ENCODE results near the gene PANK1.
A peak's percentile ranks its signal among the peaks of the same experiment; 100 is the strongest.
"Not testable (repeated sequence)": the region's sequence is repeated elsewhere in the genome, so short reads cannot be mapped to it uniquely, and the experiment has no call there.

PANK1 gene

DNA sequence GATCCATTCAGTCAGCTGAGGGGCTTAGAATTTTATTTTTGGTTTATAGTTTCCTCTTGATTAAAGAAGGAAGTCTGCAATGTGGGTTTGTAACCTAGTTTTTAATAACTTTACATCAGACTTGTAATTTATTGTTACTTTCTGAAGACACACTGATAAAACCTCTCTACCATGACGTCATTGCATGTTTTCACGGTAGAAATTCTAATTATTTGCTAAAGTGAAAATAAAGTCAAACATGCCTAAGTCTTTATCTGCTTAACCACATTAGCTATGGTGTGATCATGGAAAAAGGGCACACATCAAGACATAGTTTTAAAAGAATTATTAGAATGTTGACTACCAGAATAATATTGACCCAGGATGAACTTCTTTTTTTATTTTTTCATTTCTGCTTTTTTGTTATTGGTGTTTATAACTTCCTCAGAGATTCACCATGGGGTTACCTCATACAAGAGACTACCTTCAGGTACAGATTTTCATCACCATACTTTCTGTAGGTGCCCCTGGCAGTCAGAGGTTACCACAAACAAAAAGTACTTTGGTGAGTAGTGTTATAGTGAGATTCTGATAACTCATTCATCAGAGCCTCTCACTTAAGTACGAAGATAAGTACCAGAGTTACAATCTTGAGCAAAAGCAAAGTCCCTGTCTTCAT lies 7.0 kb upstream of the PANK1 start:
- DNase-seq, result no peak

DNA sequence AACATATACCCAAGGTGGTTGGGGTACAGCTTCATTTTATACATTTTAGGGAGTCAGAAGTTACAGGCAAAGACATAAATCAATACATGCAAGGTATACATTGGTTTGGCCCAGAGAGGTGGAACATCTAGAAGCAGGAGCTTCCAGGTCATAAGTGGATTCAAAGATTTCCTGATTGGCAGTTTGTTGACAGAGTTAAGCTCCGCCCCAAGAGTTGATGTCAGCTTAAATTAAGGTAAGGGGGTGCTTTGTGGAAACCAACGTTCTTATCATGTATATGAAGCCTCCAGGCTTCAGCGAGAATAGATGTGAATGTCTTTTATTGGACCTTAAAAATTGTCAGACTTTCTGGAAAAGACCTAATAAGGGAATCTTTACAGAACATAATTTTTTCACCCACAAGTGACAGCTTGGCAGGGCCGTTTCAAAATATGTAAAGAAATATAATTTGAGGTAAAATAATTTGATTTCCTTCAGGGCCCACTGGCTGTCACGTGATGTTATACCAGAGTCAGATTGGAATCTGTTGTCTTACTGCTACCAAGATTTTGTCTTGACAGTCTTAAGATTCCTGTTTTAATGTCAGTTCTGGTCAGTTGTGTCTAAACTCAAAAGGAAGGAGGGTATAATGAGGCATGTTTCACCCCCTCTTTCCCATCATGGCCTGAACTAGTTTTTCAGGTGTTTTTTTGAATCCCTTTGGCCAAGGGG lies 6.3 kb upstream of the PANK1 start:
- DNase-seq, result no peak

DNA sequence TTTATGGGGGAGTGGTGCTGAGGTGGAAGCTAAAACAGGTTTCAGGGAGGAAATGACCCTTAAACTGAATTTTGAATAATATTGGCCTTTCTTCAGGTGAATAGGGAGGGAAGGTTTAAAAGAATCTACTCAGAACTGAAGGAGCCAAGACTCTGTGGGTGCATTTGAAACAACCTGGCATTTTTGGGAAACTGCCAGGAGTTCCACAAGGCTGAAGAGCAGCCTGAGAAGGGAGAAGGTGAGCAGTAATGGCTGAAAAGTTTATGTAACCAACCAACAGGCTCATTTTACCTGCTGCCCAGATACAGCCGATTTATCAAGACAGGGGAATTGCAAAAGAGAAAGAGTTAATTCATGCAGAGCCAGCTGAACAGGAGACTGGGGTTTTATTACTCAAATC lies 4.0 kb upstream of the PANK1 start:
- no peak for DNase-seq

DNA sequence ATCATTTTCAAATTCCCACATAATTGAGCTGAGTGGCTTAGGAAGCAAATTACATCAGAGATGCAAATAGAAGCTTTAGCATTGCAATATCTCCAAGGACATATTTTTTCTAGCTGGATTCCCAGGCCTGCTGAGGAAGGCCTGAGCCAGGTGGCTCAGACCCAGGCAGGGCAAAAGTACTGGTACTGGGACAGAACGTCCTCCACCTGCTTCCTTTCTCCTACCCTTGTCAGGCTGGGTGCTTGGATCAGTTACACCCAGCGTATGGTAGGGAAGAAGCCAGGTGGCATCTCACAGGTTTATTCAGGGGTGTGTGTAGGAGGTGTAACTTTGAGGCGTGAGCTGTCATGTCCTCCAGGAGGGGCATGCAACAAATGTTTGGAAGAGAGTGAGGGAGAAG lies 3.0 kb upstream of the PANK1 start:
- DNase-seq, result no peak

DNA sequence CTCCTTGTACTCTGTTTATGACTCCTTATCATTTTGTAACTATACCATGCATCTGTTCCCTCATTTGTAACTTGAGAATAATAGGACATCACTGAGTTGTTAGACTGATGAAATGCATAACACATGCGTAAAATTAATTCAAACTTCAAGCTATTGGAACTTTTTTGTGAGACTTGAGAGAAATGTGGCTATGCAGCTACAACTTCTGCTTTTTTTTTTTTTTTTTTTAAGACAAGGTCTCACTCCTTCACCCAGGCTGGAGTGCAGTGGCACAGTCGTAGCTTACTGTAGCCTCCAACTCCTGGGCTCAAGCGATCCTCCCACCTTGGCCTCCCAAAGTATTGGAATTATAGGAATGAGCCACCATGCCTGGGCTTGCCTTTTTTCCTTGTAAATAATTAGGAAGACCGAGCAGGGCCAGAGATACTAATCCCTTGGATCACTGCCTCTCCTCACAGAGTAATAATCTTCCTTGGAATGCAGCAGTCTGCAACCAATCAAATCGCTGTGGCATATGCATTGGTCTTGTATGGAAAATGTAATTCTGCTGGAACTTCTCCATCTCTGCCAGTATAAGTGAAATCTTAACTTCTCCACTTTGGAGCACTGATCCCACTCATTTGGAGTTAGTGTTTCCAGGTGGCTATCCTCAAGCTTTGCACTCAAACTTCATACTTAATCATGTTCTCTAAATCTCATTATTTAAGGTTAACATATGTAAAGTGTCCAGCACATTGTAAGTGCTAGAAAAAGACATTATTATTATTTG lies 2.0 kb upstream of the PANK1 start:
- DNase-seq, result no peak

DNA sequence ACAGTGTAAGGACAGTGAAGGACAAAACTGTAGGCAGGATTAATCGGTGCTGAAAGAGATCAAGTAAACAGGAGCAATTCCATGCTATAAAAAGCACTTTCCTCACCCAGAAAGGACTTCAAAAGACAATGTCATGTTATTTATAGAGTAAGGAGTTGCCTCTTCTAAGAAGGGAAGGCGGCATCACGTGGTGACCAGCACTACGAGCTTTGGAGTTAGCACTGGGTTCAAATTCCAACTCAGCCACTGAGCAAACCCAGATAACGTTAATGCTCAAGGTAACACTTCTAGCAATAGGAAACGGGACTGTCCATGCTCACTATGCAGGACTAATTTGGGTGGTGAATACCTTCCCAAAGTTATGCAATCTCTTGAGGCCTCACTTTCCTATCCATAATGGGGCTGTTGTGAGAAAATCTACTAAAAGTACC lies 715 bp upstream of the PANK1 start:
- DNase-seq, result no peak

DNA sequence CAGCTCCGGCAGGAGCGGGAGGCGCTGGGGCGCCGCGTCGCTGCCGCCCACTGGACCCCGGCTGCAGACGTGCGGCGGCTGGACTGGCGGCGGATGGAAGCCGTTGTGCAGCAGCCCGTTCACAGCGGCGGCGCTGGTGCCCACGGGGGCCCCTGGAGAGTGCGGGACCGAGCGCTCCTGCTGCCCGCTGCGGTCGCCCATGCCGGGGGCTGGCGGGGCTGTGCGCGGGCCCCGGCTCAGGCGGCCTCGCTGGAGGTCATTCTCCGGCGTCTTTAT lies 413 bp downstream of the PANK1 start:
- peak; percentile 25 for DNase-seq

DNA sequence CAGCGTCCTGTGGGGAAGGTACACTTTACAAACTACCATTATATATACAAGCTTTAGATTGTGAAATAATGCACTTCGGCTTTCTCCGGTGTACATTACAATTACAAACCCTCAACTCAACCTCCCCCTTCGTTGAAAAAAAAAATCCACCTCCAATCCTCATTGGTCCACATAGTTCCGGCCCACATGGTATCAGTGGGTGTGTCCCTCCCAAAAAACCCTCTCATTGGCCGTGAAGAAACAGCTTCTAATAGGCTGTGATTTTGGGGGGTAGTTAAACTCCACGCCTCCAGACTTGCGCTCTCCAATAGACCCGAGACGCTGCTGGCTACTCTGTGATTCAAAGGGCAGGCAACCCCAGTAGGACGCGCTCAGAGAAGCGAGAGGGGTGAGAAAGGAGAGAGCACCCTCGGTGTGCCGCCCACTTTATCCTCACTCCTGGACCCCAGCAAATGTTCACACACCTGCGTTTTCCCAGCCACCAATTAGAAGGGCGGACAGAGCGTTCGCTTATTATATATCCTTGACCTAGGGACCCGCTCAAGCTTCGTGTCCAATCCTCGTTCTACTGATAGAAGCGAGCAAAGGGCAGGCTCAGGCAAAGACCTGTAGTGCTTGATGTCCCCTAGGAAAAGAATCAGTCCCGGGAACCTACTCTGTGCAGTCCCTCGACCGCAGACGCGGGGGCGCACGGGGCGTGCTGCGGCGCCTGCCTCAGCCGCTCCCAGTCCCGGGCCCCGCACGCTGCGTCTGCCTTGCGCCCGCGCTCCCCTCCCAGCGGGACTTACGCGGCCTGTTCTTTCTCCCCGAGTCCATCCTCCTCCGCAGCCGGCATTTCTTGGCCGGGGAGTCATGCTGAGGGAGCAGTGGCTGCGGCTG lies 991 bp downstream of the PANK1 start:
- peak; percentile 69 for DNase-seq

DNA sequence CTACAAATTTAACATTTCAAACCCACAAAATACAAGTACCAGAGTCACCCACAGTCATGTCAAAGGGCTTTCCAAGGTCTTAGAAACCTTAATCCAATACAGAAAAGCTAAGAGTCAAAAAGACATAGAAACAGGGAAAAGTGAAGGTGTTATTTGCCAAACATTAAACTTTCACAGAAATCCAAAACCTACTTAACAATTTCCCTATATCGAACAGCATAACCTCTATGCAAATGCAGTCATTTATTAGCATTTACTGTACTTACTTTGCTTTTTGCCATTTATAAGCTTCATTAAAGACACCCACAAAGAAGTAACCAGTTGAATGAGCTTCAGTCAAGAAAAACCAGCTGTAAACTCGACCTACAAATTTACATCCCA lies 1.6 kb downstream of the PANK1 start:
- DNase-seq, result no peak

DNA sequence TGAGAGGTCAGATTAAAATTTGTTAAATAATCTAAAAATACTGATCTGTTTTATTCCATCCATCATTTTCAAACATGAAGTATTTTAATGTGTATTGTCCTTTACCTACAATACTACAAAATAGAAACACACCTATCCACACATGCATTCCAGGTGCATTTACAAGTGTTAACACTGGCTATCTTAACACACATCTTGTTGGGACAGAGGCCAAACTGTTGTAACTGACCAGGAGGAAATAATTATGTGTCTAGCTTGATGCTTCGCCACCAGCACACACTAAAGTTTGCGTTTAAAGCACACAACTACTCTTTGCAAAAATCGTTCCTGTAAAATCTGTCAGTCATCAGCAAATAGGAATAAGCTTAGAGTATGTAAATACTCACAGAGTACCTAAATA lies 2.8 kb downstream of the PANK1 start:
- no peak for DNase-seq

DNA sequence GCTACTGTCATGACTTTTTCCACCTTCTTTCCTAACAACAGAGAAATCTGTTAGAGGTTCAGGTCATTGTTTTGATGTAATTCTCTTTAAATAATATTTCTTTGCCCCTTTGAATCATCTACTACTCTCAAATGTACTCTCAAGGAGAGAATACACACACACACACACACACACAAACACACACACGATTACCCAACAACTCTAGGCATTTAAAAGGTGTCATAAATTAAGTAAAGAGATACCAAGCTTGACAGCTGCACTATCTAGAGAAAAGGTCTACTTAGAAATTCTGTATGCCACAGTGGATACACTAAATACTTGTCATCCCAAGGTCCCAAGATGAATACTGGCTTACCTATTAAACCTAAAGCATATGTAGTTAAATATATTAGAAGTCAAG lies 4.8 kb downstream of the PANK1 start:
- no peak for DNase-seq

DNA sequence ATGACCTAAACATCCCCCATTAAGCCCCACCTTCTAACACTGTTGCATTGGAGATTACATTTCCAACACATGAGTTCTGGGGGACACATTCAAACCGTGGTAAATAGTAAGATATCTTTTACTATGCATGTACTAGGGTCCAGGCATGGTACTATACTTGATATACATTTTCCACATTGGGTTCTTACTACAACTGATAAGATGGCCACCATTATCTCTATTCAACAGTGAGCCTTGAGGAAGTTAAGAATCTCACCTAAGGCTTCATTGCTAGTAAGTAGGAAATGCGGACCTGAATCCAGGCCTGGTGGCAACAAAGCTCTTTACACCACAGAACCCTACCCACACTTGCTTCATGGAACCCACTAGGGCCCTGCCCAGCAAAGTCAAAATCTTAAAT lies 5.7 kb downstream of the PANK1 start:
- no peak for DNase-seq

DNA sequence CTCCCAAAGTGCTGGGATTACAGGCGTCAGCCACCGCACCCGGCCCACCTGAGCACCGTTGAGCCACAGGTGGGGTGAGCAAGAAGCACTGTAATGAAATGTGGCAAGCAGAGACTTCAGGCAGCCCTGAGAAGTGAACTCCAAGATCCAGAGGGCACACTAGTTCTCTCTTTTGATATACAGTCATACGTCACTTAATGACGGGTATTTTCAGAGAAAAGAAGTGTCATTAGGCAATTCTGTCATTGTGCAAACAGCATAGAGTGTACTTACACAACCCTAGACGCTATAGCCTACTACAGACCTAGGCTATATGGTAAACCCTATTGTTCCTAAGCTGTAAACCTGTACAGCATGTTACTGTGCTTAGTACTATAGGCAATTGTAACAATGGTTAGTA lies 7.9 kb downstream of the PANK1 start:
- no peak for DNase-seq

DNA sequence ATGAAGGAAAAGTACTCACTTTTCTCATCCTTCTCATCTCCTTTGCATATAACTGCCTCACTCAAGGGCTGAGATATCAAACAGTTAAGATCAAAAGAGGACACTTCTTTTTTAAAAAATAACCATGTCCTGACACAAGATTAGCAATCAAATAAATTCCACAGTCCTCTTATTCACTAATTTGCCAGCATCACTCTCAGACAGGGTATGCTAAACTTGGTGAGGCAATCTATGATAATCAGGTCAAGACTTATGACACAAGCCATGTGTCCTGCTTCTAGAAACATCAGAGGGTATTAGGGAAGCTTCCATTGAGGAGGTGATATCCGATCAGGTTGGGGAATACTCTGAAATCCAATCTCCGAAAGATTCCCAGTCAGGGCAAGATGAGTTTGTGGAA lies 10.4 kb downstream of the PANK1 start:
- DNase-seq, result no peak

DNA sequence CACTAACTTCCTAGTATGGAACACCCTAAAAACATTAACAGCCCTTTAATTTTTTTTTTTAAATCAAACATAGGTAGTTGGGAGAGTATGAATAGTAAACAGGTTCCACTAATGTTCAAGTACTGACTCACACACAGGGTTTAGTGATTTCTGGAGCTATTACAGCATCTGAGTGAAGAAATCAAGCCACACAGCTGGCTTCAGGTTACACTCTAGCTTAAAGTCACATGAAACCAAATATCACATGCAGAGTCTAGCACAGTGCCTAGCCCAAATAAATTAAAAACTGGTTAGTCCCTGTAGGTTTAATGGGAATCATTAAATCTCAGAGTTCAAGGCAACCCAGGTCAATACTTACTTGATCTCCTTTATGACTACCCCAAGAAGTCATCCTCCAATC lies 11.6 kb downstream of the PANK1 start:
- no peak for DNase-seq

DNA sequence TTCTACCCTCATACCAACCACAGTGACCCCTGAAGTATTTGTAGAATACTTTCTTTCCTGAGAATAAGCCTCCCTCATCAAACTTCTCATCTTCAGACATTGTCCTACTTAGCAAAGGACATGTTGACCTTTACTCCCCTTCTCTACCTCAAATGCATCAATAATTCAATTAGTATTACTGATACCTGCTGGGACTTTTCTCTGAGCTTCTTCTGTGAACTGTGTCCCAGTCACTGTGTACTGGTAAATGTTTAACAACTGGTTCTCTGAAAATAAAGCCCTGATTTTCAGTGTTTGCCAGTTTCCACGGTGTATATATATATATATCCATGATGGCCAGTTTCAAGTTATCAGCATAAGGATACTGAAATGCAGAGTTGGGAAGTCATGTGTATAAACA lies 12.2 kb downstream of the PANK1 start:
- no peak for DNase-seq

DNA sequence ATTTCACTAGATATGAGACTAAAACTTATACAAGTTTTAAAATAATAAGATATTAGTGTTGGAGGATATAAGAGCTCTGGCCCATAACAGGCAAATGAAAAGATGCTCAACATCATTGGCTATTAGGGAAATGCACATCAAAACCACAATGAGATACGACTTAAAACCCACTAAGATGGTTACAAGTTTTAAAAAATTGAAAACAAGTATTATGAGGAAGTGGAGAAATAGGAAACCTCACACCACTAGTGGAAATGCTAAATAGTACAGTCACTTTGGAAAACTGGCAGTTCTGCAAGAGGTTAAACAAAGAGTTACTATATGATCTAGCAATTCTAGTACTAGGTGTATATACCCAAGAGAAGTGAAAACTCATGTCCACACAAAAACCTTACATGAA lies 17.2 kb downstream of the PANK1 start:
- no peak for DNase-seq

DNA sequence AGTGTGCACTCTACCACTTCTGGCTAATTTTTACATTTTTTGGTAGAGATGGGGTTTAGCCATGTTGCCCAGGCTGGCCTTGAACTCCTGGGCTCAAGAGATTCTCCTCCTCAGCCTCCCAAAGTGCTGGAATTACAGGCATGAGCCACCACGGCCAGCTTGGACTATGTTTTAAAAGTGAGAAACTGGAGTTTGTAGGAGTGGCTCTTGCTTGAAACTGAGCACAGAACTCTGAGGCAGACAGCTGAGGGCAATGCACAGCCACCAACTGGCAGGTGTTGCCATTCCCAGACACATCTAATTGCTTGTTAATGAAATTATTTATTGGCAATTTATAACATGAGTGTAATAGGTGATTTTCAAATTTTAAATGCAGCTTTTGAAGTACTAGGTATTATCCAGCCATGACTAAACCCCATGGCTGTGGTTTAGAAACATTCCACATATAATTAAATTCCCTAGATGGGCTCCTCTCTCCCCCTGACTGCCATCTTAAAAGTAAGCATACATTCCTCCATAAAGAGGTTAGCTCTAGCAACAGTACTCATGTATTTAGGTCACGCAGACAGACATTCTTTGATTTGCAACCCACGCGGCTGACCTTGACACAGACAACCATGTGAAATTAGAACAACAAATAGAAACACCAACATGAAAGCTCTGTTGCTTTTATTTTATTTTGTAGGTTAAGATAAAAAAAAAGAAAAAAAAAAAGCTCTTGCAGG lies 19.8 kb downstream of the PANK1 start:
- DNase-seq, result no peak

DNA sequence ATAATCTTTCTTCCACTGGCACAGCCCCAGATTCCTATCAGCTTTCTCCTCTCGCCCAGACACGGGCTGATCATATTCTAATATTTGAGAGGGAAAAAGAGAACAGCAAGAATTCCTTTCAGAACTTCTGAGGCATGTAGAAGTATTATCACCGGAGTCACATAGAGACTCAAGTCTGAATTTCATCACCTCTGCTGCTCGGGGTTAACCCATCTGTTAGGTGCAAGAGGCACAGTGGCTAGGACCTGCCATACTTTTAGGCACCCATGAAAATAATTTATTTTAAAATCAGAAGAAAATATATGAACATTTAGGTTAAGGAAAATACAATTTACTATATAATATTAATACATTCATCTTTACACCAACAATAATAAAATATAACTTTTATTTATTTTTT lies 21.0 kb downstream of the PANK1 start:
- no peak for DNase-seq

DNA sequence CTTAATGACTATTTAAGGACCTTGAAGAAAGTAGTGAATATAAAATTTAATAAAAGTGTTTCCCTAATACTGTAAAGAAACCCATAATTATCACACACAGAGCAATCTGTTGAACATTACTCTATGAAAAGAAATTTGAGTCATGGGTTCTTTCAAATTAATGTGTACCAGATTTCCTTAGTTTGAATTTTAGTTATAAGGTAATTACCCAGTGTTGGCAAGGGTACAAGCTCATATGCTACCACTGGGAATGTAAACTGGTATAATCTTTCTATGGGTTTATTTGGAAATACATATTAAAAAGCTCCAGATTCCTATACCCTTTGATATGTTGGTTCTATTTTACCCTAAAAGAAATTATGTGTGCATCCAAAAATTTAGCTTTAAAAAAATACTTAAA lies 22.9 kb downstream of the PANK1 start:
- no peak for DNase-seq

DNA sequence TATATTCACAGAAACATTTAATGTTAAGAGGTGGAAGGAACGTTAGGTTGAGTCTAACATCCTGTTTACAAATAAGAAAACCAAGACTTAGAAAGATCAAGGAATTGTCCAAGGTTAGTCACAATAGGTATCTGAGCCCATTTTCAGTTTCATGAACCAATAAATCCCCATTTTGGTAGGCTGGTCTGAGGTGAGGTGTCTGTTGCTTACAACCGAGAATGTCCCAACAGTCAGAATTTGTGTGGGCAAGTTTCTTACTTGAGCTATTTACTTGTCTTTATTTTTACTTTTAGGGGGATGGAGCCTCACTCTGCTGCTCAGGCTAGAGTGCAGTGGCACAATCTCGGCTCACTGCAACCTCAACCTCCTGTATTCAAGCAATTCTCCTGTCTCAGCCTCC lies 23.6 kb downstream of the PANK1 start:
- no peak for DNase-seq

DNA sequence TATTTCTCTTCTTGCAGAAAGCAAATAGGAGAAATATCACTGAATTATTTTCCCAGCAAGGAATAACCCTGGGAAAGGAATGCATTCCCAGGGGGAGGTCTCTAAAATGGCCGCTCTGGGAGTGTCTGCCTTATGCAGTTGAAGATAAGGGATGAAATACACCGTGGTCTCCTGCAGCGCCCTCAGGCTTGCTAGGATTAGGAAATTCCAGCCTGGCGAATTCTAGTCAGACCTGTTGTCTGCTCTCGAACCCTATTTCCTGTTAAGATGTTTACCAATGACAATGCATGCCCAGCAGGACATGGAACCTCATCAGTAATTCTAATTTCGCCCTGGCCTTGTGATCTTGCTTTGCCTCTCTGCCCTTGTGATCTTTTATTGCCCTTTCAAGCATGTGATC lies 24.7 kb downstream of the PANK1 start:
- DNase-seq, result not testable (repeated sequence)

DNA sequence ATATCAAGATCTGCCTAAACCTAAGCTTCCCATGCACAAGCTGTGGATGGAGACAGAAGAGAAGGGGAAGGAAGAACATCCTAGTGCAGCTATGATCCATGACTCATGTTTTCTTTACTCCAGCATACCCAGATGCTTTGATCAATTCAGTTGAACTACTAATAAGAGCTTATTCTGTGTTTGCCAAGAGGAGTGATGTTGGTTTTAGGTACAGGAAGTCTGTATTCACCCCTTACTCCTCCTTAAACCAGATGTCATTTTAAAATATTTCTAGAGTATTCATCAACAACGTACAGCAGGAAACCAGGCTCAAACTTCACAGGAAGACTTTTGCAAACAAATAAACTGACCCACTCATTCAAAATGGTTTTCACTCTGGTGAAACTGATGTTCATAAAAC lies 29.2 kb downstream of the PANK1 start:
- DNase-seq, result no peak
